ENCODE measurements around the gene ASCC2.
A peak's percentile ranks its signal among the peaks of the same experiment; 100 is the strongest.

The ASCC2 gene

DNA sequence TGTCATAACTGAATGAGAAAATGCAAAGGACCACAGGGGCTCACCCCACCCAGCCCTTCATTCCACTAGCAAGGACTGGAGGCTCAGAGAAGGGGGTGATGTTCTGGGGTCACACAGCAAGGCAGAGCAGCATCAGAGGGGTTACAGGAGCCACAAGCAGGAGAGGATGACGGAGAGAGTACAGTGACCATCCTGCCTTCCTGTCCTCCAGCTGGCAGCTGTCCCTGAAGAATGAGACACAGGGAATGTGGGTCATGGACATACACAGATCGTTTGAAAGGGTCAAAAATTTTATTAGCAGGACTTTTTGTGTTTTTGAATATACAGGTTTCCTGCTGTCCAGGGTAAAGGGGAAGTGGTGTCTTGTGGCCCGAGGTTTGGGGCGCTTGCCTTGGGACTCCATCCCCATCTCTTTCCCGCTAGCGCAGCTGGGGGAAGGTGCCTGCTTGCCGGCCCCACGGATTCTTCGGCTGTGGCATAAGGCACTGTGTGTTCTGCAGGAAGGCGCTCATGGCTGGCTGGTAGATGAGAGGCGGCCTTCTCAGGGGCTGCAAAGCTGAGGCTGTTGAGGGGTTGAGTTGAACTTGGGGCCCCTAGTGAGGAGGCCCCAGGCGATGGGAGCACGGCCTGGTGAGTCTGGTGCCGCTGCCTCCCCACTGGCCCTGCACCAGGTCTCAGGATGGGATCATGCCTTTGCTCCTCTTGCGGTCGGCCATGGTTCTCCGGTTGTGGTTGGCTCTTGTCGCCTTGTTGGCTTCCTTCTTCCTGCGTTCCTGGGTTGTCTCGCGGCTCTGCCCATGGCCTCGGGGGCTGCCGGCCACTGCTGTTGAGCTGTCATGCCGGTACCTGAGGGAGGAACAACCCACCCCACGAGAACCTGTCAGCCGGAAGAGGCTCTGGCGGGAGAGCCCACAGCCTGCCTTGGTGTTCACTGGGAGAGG lies 49.5 kb downstream of the ASCC2 start:
- DNase-seq (ENCODE audit: low read depth in 3 of 3, low spot score in 1 of 3), result no peak

DNA sequence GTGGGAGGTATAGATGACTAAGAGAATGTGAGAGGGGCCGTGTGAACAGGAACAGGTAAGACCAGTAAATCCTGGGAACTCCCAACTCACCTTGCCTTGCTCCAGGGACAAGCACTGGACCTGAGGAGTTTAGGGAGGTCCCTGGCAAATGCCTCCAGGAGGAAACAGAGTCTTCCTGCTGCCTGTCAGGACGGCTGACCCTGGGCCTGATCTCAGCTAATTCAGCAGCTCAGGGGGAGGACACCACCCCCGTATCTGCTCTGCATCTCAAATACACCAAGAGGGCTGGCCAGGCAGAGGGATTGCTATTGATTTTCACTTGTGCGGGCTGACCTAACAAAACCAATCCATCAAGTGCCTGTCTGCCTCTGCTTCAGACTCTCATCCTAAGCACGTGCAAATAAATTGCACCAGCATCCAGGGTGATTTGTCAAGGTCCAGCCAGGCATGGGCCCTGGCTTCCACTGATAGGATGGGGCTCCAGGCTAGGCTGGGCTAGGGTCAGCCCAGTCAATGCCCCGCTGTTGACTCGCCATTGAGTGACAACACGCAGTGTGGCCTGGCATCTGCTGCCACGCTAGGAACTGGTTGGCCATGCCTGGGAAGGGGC lies 50.6 kb downstream of the ASCC2 start:
- DNase-seq (ENCODE audit: low read depth in 3 of 3, low spot score in 1 of 3), result no peak

DNA sequence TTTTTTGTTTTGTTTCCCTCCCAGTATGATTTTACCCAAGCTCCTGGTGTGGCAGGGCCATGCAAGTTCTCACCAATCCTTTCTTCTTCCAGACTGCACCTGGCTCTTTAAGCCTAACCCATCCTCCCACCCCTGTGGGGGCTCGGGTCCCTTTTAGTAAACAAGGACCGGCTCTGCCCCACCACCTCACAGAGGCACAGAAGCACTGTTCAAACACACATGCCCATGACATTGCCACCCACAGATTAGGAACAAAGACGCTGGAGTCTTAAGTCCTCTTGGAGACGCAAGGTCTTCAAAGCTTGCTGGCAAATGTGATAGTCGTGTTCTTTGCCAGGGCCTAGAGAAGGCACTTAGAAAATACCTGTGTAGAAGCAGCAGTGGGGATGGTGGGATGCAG lies 52.0 kb downstream of the ASCC2 start:
- DNase-seq (ENCODE audit: low read depth in 3 of 3, low spot score in 1 of 3), result no peak

DNA sequence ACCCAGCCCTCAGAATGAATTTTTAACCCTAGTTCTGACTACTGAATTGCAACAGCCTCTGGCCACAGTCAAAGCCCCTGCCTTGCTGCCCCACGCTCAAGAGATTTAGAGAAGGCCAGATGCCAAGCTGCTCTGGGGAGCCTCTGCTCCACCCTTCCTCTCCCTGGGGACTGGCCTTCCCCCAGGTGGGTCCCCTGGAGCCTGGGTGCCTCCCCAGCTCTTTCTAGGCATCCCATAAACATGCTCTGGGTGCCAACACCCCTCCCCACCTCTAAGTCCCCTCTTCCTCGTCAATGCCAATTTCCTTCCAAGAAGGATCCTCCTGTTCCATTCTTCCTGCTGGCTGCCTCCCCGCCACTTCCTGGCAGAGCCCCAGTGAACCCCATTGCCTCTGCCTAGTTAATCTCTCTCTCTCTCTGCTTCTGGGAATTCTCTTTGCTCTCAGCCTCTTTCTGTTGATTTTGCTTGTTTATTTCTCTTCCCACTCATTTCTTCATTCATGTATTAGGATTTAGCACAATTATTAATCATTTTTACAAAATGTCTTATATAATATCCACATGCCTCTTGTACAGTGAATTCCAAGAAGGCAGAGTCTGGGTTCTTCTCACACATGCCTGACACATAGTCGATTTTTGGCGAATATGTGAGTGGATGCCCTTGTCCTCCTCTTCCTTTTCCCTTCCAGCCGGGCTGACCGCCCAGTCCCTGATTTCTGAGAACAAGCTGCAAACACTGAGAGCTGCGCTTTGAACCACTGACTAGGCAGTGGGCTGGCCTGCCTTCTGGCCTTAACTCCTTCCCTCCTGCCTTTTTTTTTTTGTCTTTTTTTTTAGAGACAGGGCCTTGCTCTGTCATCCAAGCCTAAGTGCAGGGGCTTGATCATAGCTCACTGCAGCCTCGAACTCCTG lies 53.4 kb downstream of the ASCC2 start:
- DNase-seq (ENCODE audit: low read depth in 3 of 3, low spot score in 1 of 3), result no peak

DNA sequence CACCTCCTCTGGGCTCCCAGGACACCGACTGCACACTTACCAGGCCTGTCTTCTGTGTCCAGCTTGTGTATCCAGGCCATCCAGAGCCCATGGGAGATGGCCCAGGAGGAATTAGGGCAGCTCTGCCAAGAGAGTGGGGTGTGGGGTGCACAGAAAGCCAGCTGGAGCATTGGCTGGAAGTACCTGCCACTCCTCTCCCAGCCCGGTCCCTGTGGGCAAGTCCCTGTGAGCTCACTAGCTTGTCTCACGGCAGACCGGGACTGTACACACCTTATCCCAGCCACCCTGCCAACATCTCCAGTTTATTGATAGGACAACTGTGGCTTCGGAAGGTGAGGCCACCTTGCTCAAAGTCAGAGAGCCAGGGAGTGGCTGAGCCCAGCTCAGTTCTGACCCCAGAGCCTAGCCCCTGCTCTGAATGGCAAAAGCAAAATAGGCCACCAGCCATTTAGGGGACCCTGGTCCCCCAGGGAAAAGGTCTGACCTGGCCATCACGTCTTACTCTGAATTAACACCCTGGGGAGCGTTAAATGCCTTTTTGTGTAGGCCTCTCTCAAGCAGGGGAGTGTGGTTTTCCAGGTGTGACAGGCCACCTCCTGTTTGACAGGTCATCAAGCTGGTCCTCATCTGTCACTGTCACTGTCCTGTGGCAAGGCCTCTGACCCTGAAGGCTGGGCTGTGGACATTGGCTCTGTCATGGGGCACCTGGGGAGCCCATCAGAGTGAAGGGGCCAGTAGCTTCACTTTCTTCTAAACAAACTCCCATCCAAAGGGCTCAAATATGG lies 55.8 kb downstream of the ASCC2 start:
- no peak for DNase-seq (ENCODE audit: low read depth in 3 of 3, low spot score in 1 of 3)

DNA sequence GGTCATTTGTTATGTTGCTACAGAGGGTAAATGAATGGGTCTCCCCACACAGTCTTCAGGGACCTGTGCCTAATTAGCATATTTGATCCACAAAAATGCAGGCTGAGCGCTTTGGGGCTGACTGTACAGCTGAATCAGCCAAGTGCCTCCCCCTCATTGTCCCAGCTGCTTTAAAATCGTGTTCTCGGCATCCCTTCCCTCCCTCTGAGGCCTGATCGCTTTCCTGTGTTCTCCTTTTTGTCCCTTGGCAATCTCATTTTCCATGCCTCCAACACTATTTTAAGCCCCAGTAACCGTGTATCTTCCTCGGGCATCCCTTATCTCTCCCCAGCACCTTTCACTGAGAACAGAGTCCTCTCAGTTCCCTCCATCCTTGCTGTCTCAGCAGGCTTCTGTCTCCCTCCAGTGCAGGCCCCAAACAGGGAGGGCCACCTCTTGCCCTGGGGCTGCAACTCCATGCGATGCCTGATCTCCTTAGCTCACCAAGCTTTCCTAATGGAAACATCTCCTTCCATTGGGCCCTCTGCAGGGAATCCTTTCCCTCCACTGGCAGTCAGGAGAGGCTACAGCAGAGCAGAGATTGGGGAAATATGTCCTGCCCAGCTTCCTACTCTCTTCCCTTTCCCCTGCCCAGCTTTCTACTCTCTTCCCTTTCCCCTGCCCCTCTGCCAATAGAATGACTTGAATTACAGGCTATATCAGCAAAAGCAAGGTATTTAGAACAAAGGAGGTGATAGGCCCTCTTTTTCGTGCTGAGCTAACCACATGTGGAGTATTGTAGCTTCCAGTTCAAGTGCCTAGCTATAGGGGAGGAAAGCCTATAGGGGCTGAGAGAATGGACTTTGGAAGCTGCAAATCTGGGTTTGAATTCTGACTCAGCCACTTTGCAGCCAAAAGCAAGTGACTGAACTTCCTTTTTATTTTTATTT lies 57.1 kb downstream of the ASCC2 start:
- no peak for DNase-seq (ENCODE audit: low read depth in 3 of 3, low spot score in 1 of 3)

DNA sequence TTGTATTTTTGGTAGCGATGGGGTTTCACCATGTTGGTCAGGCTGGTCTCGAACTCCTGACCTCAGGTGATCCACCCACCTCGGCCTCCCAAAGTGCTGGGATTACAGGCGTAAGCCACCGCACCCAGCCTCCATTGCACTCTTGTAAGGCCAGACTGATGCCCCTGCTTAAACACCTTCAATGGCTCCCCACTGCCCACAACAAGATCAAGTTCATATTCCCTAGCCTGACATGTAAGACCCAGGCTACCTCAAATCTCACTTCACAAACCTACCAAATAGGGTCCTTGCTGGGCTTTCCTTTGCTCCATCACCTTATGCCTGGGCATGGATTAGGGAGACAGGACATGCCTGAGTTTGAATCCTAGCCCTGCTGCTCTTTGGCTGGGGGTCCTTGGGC lies 57.9 kb downstream of the ASCC2 start:
- no peak for DNase-seq (ENCODE audit: low read depth in 3 of 3, low spot score in 1 of 3)

DNA sequence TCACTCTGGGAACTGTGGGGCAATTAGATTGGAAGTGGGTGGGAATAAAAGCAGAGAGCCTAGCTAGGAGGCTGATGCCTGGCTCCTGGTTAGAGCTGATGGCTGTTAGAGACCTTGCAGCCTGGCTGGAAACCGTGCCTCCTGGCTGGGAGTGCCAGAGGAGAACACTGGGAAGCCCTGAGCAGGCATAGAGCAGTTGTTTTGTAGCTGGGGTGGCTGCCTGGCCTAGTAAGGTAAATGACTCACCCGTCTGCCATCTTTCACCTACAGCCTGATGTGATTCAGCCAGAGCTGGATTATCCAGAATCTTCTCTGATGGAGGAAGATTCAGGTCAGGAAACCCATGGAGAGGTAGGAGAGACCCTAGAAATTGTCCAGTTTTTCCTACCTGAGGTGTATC lies 64.8 kb downstream of the ASCC2 start:
- no peak for DNase-seq (ENCODE audit: low read depth in 3 of 3, low spot score in 1 of 3)

DNA sequence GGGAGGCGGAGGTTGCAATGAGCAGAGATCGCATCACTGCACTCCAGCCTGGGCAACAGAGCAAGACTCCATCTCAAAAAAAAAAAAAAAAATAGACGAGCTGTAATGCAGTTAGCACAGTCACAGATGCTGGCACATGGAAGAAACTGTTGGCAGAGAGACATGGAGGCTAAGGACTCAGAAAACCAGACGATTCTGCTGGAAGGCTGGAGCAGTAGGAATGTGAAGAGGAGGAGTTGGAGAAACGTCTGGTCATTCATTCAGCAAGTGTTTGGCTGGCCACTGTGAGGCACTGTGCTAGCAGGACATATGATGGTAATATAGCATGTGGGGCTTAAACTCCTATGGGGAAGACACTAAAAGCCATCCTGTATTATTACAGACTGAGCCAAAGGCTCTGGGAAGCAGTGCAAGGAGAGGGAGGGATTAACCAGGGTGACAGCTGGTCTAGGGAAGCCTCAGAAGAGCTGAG lies 65.9 kb downstream of the ASCC2 start:
- no peak for DNase-seq (ENCODE audit: low read depth in 3 of 3, low spot score in 1 of 3)

DNA sequence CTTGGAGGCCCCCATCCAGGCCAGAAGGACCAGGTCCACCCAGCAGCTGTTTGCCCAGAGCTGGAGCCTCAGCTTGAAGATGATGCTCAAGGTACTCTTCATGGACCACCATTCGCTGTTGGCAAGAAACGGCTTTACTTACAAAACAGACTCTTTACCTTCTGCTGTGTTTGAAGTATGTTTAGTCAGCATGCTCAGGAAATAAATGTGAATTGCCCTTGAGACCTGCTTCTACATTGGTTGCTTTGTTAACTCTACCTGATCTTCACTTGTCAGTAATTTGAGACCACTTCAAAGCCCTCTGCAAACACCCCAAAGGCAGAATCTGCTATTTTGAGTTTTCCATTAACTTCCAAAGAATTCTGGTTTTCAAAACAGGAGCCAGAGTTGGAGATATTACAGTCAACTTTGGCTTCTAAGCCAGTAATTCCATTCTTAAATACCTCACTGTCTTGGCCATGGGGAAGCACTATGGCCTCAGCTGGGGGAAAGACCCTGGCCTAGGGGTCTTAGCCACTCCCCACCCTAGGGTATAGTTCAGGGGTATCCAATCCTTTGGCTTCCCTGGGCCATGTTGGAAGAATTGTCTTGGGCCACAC lies 68.3 kb downstream of the ASCC2 start:
- no peak for DNase-seq (ENCODE audit: low read depth in 3 of 3, low spot score in 1 of 3)

DNA sequence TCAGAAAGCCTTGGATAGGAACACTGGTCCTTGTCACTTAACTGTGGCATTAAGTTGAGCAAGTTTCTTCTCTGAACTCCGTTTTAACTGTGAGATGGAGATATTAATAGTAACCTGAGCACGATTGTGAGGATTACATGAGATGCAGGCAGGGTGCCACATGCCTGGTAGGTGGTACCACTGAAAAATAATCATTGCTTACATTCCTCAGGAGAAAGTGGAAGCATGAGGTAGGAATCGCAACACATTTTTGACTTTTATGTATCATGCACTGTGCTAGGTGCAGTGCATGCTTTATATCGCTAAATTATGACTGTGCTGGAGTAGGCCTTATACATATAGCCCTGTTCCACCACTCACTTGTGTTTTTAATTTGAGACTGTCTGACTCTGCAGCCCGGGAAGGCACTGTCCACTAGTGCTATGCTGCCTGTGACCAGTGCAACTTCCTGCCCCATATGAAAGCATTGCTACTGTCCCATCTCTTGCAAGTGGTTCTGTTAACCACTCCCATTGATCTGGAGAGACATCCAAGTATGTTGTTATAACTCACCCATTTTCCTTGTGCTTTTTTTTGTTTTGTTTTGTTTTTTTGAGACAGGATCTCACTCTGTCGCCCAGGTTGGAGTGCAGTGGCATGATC lies 69.9 kb downstream of the ASCC2 start:
- no peak for DNase-seq (ENCODE audit: low read depth in 3 of 3, low spot score in 1 of 3)

DNA sequence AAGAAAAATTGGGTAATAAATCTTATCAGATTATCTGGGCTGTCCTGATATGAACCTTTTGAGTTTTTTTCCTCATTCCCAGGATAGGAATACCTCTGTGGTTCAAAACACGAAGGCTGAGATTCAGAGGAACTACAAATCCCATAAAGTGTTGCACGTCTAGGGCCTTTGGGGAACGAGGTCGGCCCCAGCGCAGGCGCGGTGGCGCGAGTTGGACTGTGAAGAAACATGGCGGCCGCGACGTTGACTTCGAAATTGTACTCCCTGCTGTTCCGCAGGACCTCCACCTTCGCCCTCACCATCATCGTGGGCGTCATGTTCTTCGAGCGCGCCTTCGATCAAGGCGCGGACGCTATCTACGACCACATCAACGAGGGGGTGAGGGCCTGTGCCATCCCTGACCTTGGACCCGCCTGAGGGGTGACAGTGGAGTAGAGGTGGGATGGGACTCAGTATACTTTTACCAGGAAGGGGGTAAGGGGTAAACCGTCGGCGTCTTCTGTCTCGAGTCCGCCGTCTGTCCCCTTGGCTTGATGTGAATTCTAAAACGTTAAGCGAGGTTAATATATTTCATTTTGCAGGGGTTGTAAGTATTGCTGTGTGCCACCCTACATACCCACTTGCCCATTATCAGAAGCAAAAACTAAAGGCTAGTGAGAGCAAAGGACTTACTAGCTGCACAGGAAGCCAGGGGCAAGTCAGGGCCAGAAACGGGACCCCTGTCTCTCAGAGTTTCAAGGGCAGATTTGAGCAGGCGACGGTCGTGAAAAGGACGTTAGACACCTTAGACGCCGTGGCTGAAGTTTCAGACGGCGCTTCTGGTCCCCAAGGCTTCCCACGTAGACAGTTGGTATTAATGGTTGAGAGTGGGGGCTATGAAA lies 70.7 kb downstream of the ASCC2 start, which contains the start of gene UQCR10:
UQCR10 (plus strand) TSS at position 199 of the 881 bp plus-strand sequence; CDS start at position 229, 30 bp downstream.
- DNase-seq (ENCODE audit: low read depth in 3 of 3, low spot score in 1 of 3), result peak; percentile 81 to 86 (median 84)

DNA sequence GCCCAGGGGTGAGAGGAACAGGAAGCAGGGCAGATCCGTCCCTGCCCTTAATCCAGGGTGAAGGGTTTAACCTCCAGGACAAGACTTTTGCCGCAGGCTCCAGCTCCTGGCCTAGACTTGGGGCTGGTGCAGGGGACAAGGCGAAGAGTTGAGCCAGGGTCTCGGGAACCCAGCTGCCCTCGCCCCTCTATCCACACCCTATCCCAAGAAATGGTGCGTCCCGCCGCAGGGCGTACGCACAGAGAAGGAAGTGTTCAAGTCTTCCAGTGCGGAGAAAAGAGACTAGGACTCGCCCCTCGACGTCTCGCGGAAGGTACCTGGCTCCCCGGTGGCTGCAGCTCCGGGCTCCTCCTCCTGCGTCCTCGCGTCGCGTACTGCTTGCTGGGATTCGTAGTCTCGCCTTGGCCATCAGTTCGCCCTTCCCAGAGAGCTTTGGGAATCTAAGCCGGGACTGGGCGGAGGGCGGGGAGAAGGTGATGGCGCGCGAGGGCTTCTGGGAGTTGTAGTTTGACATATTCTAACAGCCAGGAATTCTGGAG lies 71.4 kb downstream of the ASCC2 start, which contains the start of gene ZMAT5:
ZMAT5 (minus strand) TSS at position 376 of the 539 bp plus-strand sequence. CDS start 18,463 bp downstream, outside the sequence.
- peak; percentile 77 to 81 (median 80) for DNase-seq (ENCODE audit: low read depth in 3 of 3, low spot score in 1 of 3)

DNA sequence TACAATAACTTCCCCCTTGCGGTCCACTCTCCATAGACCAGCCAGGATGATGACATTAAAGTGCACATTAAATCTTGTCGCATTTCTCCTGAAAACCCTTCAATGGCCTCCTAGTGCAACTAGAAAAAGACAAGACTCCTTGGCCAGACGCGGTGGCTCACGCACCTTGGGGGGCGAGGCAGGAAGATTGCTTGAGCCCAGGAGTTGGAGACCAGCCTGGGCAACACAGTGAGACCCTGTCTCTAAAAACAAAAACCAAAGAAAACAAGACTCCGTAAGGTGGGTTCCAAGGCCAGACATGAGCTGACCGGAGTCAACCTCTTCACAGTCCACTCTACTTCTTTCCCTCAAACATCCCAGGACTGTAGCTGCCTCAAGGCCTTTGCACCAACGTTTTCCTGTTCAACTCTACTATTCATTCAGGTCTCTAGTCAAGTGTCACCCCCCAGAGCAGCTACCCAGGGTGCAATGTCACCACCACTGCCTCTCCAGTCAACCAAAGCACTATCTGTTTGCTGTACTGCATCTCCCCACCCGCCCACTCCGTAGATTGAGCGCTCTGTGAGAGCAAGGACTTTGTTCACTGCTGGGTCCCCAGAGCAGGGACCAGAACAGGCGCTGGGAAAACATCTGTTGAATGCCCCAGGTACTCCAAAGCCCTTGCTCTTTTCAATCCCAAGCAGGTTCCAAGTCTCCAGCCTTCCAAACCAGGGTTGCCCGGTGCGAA lies 72.0 kb downstream of the ASCC2 start:
- DNase-seq (ENCODE audit: low read depth in 3 of 3, low spot score in 1 of 3), result no peak

DNA sequence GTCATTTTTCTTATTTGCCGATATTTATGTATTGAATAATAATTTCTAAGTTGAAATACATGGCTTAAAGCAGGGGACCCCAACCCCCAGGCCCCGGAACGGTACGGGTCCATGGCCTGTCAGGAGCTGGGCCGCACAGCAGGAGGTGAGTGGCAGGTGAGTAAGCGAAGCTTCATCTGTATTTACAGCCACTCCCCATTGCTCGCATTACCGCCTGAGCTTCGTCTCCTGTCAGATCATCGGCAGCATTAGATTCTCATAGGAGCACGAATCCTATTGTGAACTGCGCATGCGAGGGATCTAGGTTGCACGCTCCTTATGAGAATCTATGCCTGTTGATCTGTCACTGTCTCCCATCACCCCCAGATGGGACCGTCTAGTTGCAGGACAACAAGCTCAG lies 75.8 kb downstream of the ASCC2 start:
- DNase-seq (ENCODE audit: low read depth in 3 of 3, low spot score in 1 of 3), result no peak

DNA sequence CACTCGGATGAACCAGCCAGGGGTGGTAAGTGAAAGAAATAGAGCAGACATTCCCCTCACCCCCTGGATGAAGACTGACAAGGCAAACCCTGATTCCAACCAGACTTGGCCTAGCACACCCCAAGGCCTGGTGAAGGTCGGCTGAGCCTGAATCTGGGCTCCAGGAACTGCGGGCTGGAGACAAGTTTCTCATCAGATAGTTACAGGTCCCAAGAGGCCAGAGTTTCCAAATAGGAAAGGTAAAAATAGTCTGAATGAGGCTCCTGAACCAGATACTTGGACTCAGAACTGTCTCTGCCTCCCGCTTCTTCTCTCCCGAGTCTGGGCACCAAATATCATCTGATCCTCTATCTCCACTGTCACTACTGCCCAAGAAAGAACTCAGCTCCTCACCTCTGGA lies 79.1 kb downstream of the ASCC2 start:
- DNase-seq (ENCODE audit: low read depth in 3 of 3, low spot score in 1 of 3), result no peak
